T-cell (primary cell): ENCODE measurements around the gene BRWD1. TPM values are rescaled to one million over a fixed set of nuclear protein-coding genes. Genes with fewer than 3 reads are reported as not detected.
A peak's percentile ranks its signal among the peaks of the same experiment; 100 is the strongest.

ENCODE experiments used
- ATAC-seq, 4 experiments: fragments of 200-7000 bp in 3 of 4; fragments of 150-1000 bp in 1 of 4; cut with Tn5 transposase; replicated peaks in 1 of 4; 1 replicate in 3 of 4; 2 replicates in 1 of 4; pipeline ENCODE4 v1.10.0; 2021; ENCODE audit warnings: moderate library complexity in 3 of 4, mild to moderate bottlenecking in 2 of 4, moderate number of reproducible peaks in 1 of 4
- CTCF ChIA-PET, 2 donors: fragments of 300-600 bp; sonication (Branson Sonifier 250); formaldehyde crosslinking; loops; one replicate each; lab custom pipeline; 2022; ENCODE audit warnings: antibody characterized with exemption in 2 of 2; lab: Charles Lee
- POLR2A ChIA-PET, 2 donors: fragments of 300-600 bp; sonication (Branson Sonifier 250); formaldehyde crosslinking; loops; one replicate each; lab custom pipeline; 2022; ENCODE audit warnings: antibody characterized with exemption in 2 of 2; lab: Charles Lee
- DNase-seq, 35 experiments: peaks; one replicate each; pipeline versions ENCODE4 v3.0.0 to v3.0.0-alpha.2; 2013 to 2023
- H3K27ac ChIP-seq: one replicate; pipeline ENCODE4 v1.5.1; 2013; ENCODE audit warnings: low read length
- H3K27me3 ChIP-seq, 2 experiments: replicated peaks in 1 of 2; 1 replicate in 1 of 2; 2 replicates in 1 of 2; pipeline versions ENCODE4 v1.6.1 to v1.7.0; 2013; ENCODE audit warnings: low read length in 1 of 2, mixed read lengths in 1 of 2; ENCODE audit not compliant: control insufficient read depth in 2 of 2, insufficient read depth in 2 of 2; ENCODE audit errors: extremely low read depth in 1 of 2
- H3K36me3 ChIP-seq, 2 donors: 1 replicate in 1 of 2; 2 replicates in 1 of 2; pipeline versions ENCODE4 v1.6.1 to v1.7.0; 2013; ENCODE audit warnings: low read length in 1 of 2; ENCODE audit not compliant: control insufficient read depth in 2 of 2, insufficient read depth in 1 of 2; ENCODE audit errors: extremely low read depth in 1 of 2
- H3K4me1 ChIP-seq, 2 experiments: 1 replicate in 1 of 2; 2 replicates in 1 of 2; pipeline versions ENCODE4 v1.6.1 to v1.7.0; 2013; ENCODE audit warnings: low read length in 2 of 2, mixed read lengths in 1 of 2; ENCODE audit not compliant: insufficient read depth in 2 of 2, control insufficient read depth in 1 of 2; ENCODE audit errors: extremely low read depth in 1 of 2
- H3K4me3 ChIP-seq, 2 donors: 1 replicate in 1 of 2; 2 replicates in 1 of 2; pipeline versions ENCODE4 v1.5.1 to v1.7.0; 2013; ENCODE audit warnings: mild to moderate bottlenecking in 2 of 2, low read length in 1 of 2, moderate library complexity in 1 of 2; ENCODE audit not compliant: control insufficient read depth in 1 of 2; ENCODE audit errors: extremely low read depth in 1 of 2
- H3K9me3 ChIP-seq: 2 replicates; pipeline ENCODE4 v1.7.0; 2013
- H3K27ac Mint-ChIP-seq, 2 donors: one replicate each; pipeline ENCODE4 v1.8.0; 2020 to 2021; ENCODE audit warnings: mild to moderate bottlenecking in 2 of 2, mixed read lengths in 2 of 2
- H3K27me3 Mint-ChIP-seq, 2 donors: one replicate each; pipeline ENCODE4 v1.8.0; 2021 to 2022; ENCODE audit warnings: mixed read lengths in 2 of 2
- H3K36me3 Mint-ChIP-seq: one replicate; pipeline ENCODE4 v1.8.0; 2021; ENCODE audit warnings: mixed read lengths
- H3K4me1 Mint-ChIP-seq, 3 donors: one replicate each; pipeline ENCODE4 v1.8.0; 2020 to 2022; ENCODE audit warnings: mixed read lengths in 3 of 3, mild to moderate bottlenecking in 1 of 3
- H3K4me3 Mint-ChIP-seq, 3 donors: one replicate each; pipeline ENCODE4 v1.8.0; 2020 to 2022; ENCODE audit warnings: mild to moderate bottlenecking in 3 of 3, mixed read lengths in 3 of 3, moderate library complexity in 3 of 3
- H3K9me3 Mint-ChIP-seq, 3 donors: one replicate each; pipeline ENCODE4 v1.8.0; 2020 to 2022; ENCODE audit warnings: mixed read lengths in 3 of 3
- WGBS: methylation state at CpG from one replicate; pipeline ENCODE4 v1.1.5; 2013; ENCODE audit warnings: missing lambda C conversion rate; ENCODE audit not compliant: insufficient coverage; 5-methylcytosine and 5-hydroxymethylcytosine counted together
- total RNA-seq, 35 experiments: library from RNA in 6 of 35; stranded (reverse) in 6 of 35; fragments of 120-200 nt in 1 of 35; gene quantifications; one replicate each; pipeline versions ENCODE4 v1.2.1 to v1.2.4 and lab custom pipeline; 2013 to 2026

The BRWD1 gene
- total RNA-seq, 5 donors from 2014 or later (not counting 1 experiment from before 2014, with no cell fraction given), result 70.2 to 86.3 (median 75.2) TPM

DNA sequence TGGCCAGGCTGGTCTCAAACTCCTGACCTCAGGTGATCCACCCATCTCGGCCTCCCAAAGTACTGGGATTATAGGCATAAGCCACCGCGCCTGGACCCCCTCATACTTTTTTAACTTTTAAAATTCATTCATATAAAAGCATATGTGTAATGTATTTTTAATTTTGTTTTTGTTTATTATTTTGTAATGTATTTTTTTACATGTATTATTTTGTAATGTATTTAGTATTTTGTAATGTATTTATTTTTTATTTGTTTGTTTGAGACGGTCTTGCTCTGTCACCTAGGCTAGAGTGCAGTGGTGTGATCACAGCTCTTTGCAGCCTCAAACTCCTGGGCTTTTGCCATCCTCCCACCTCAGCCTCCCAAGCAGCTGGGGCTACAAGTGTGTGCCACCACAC is 12.0 kb upstream of the BRWD1 start:
- ChIA-PET POLR2A (interaction anchor here in 1 of 2 donors (0.6 kb wide), 1 partner anchor 65 kb away, joined by 3 read pairs; no protein-coding TSS in a partner anchor), CTCF (no interaction called here)
- Mint-ChIP-seq H3K4me3 (no peak overlapping the region), H3K27me3 (peaks cover 2 to 3% of the 10 kb centered on the region in 2 donors), H3K9me3 (no peaks in the 10 kb centered on the region), H3K36me3 (no peaks in the 10 kb centered on the region), H3K27ac (no peak overlapping the region), H3K4me1 (no peaks in the 10 kb centered on the region)
- Histone ChIP-seq H3K27me3 (peaks cover 0 to 13% of the 10 kb centered on the region in 2 experiments), H3K9me3 (no peaks in the 10 kb centered on the region), H3K36me3 (no peaks in the 10 kb centered on the region), H3K27ac (no peak overlapping the region), H3K4me3 (no peak overlapping the region), H3K4me1 (no peaks in the 10 kb centered on the region)
- whole genome bisulfite sequencing, result no CpG with 5 or more reads among the region's 4 CpGs
- no peak for DNase-seq
- ATAC-seq, result no peak

DNA sequence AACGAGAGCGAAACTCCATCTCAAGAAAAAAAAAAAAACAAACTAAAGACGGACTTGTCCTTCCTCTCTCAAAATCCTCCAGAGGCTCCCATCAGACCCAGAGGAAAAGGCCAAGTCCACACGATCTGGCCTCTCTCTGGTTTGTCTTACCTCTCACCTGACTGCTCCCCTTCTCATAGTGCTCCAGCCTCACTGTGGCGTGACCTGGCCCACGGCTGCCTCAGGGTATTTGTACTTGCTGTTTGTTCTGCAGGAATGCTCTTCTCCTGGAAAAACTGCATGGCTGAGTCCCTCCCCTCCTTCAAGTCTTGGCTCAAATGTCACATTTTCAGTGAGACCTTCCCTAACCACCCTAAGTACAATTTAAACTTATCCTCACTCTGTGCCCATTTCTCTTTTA is 8.0 kb upstream of the BRWD1 start:
- peaks cover 0 to 8% of the 10 kb centered on the region in 2 experiments for H3K27me3 ChIP-seq
- Mint-ChIP-seq H3K4me1 (peaks cover 0 to 14% (median 2%) of the 10 kb centered on the region in 3 donors), H3K4me3 (no peak overlapping the region), H3K36me3 (no peaks in the 10 kb centered on the region), H3K27ac (no peak overlapping the region), H3K27me3 (peaks cover 0 to 2% of the 10 kb centered on the region in 2 donors), H3K9me3 (no peaks in the 10 kb centered on the region)
- whole genome bisulfite sequencing, result 85% methylated on average over 3 of the region's 6 CpGs
- no peaks in the 10 kb centered on the region for H3K36me3 ChIP-seq
- ChIA-PET POLR2A (no interaction called here), CTCF (interaction anchor here in 1 of 2 donors (0.7 kb wide), 1 partner anchor 19 kb away, joined by 4 read pairs; no protein-coding TSS in a partner anchor)
- no peaks in the 10 kb centered on the region for H3K9me3 ChIP-seq
- no peak overlapping the region for H3K4me3 ChIP-seq
- DNase-seq (no peak), ATAC-seq (no peak)
- no peak overlapping the region for H3K27ac ChIP-seq
- no peaks in the 10 kb centered on the region for H3K4me1 ChIP-seq

DNA sequence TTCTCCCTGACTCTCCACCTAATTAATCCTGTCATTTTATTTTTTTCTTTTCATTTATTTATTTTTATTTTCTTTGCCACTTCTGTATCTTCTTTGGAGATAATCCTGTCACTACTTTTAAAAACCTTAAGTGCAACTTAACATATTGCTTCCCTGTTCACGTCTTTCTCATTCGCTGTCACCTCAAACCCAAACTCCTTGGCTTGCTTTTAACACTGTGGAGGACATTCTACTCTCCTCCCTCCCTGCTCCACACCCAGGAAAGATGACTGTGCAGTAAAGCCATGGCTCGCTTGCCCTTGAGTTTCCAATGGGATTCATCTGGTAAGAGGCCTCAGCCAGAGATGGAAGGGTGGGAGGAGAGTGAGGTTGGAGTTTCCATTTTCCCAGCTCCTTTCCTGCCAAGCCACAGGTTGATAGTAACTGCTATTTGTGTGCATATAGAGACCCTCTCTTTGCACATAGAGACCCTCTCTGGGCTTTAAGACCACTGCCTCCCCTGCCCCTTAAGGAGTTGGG is 6.4 kb upstream of the BRWD1 start:
- H3K4me1 ChIP-seq, result peaks cover 0 to 1% of the 10 kb centered on the region in 2 experiments
- no peaks in the 10 kb centered on the region for H3K9me3 ChIP-seq
- POLR2A ChIA-PET, result no interaction called here

DNA sequence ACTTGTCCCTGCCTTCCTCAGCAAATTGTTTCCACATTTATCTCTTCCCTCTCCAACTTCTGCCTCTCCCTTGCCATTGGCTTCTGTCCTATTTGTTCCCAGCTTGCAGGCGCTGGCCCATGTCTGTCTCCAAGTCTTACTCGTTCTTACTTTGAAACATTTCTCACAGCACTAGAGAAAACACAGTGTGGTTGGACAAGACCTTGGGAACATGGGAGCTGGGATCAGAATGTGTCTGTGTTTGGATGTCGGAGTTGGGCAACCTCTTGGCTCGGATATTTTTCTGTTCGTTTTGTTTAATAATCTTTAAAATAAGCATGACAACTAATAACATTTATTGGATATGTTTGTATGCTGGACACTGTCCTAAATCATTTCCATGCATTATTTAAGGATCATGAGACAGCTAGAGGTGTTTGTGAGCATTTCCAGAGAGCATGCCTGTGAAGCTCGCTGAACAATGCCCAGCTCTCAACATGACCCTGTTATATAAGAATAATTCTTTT is 5.9 kb upstream of the BRWD1 start:
- POLR2A ChIA-PET, result no interaction called here
- Histone ChIP-seq H3K9me3 (no peaks in the 10 kb centered on the region), H3K27ac (no peak overlapping the region), H3K27me3 (peaks cover 0 to 2% of the 10 kb centered on the region in 2 experiments), H3K36me3 (no peaks in the 10 kb centered on the region), H3K4me1 (peaks cover 4 to 7% of the 10 kb centered on the region in 2 experiments), H3K4me3 (no peak overlapping the region)
- peaks cover 14 to 28% (median 18%) of the 10 kb centered on the region in 3 donors for H3K4me1 Mint-ChIP-seq
- no peak for DNase-seq
- peak overlapping the region in 1 of 2 donors; percentile 4 for H3K27ac Mint-ChIP-seq
- no peak overlapping the region for H3K4me3 Mint-ChIP-seq
- H3K27me3 Mint-ChIP-seq, result no peaks in the 10 kb centered on the region
- H3K9me3 Mint-ChIP-seq, result no peaks in the 10 kb centered on the region
- no peaks in the 10 kb centered on the region for H3K36me3 Mint-ChIP-seq
- ATAC-seq, result no peak
- CTCF ChIA-PET, result no interaction called here
- WGBS, result no CpG with 5 or more reads among the region's 6 CpGs

More for the DNA sequence above, 6.4 kb upstream of the BRWD1 start:
- no peak overlapping the region for H3K4me3 ChIP-seq
- 80% methylated on average over 1 of the region's 3 CpGs for WGBS
- DNase-seq (no peak), ATAC-seq (no peak)
- Mint-ChIP-seq H3K9me3 (no peaks in the 10 kb centered on the region), H3K4me3 (no peak overlapping the region), H3K27ac (no peak overlapping the region), H3K27me3 (no peaks in the 10 kb centered on the region), H3K36me3 (no peaks in the 10 kb centered on the region), H3K4me1 (peaks cover 9 to 24% (median 13%) of the 10 kb centered on the region in 3 donors)
- H3K27me3 ChIP-seq, result peaks cover 0 to 2% of the 10 kb centered on the region in 2 experiments
- no peaks in the 10 kb centered on the region for H3K36me3 ChIP-seq
- H3K27ac ChIP-seq, result no peak overlapping the region
- CTCF ChIA-PET, result no interaction called here

DNA sequence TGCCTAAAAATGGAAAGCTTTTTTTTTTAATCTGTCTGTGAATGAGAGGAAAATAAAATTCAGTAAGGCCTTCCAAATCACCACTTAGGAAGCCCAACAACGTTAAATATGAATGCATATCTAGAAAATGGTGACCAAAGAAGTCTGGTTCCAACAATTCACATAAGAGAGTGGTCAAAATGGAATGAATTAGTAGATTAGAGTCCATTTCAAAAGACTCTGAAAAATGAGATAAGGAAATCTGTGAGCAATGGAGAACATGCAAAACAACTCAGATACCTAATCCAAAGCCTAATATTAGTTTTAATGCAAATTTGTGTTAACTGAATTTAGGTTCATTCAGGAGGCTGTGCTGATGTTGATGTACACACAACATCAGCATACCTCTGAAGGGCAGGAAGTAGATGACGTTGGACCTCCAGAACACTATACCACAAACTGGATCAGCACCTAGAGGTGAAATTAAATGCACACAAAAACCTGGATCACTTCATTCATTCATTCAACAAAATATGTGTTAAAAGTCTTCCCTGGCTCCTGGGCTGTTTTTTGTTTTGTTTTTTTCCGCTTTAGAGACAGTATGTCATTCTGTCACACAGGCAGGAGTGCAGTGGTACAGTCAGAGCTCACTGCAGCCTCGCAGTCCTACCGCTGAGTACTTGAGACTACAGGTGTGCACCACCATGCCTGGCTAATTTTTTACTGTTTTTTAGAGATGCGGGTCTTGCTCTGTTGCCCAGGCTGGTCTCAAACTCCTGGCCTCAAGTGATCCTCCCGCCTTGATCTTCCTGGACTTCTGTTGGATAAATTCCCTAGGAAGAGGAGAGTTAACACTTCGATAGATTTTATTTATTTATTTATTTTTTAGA is 4.9 kb upstream of the BRWD1 start:
- no peak overlapping the region for H3K4me3 Mint-ChIP-seq
- H3K27me3 ChIP-seq, result peaks cover 0 to 2% of the 10 kb centered on the region in 2 experiments
- H3K4me3 ChIP-seq, result no peak overlapping the region
- WGBS, result 67% methylated on average over 4 of the region's 8 CpGs
- H3K36me3 ChIP-seq, result no peaks in the 10 kb centered on the region
- no peaks in the 10 kb centered on the region for H3K9me3 Mint-ChIP-seq
- DNase-seq (no peak), ATAC-seq (no peak)
- peaks cover 4 to 9% of the 10 kb centered on the region in 2 experiments for H3K4me1 ChIP-seq
- POLR2A ChIA-PET, result interaction anchor here in 1 of 2 donors (0.6 kb wide), 1 partner anchor 76 kb away, joined by 4 read pairs; no protein-coding TSS in a partner anchor
- CTCF ChIA-PET, result interaction anchor here in 1 of 2 donors (1.2 kb wide), 1 partner anchor 29 kb away, joined by 3 read pairs; no protein-coding TSS in a partner anchor
- H3K9me3 ChIP-seq, result no peaks in the 10 kb centered on the region
- H3K4me1 Mint-ChIP-seq, result peaks cover 16 to 31% (median 21%) of the 10 kb centered on the region in 3 donors
- no peaks in the 10 kb centered on the region for H3K36me3 Mint-ChIP-seq
- no peak overlapping the region for H3K27ac ChIP-seq
- no peaks in the 10 kb centered on the region for H3K27me3 Mint-ChIP-seq
- peak overlapping the region in 1 of 2 donors; percentile 53 for H3K27ac Mint-ChIP-seq
